HG02678 (cell line): ENCODE data around the gene SLC6A5.

Experiments used
- ATAC-seq: cut with Tn5 transposase; IDR thresholded peaks from one replicate; pipeline ENCODE4 v1.9.1; 2021; ENCODE audit warnings: mild to moderate bottlenecking, moderate library complexity; ENCODE audit not compliant: unreplicated experiment

SLC6A5 gene

GRCh38 chr11:20596205-20597153 lies 2.9 kb upstream of the SLC6A5 start:
- no peak for ATAC-seq

DNA sequence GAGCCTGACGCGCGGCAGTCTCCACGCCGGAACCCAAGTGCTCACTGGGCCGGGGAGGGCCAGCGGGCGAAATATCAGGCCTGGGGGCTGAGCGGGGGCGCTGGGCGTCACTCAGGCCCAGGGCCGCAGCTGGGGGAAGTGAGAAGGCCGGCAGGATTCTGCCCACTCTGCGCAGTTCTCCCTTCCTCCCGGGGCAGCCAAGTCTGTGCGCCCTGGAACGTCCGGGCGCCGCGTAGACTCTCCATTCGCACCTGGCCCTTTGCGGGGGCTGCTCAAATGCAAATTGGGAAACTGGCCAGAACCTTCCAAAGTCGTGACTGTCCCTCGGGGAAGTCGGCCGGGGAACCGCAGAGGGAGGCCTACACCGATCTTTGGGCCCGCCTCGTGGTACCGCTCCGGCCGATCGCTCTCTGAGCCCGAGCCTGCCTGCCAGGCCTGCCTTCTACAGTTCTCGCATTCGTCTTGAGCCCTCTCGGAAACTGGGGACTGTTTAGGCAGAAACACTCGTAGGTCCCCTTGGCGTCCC lies 2.2 kb upstream of the SLC6A5 start:
- ATAC-seq, result no peak

- no peak for ATAC-seq
Measured at GRCh38 chr11:20597680-20598484, 1.5 kb upstream of the SLC6A5 start.

GRCh38 chr11:20598492-20598891 lies 916 bp upstream of the SLC6A5 start:
- ATAC-seq, result no peak

GRCh38 chr11:20600020-20600346 lies 575 bp downstream of the SLC6A5 start:
- ATAC-seq, result no peak

- ATAC-seq, result no peak
Measured at GRCh38 chr11:20600551-20600950, 1.1 kb downstream of the SLC6A5 start.

- ATAC-seq, result no peak
Measured at GRCh38 chr11:20601221-20601914, 2.0 kb downstream of the SLC6A5 start.

DNA sequence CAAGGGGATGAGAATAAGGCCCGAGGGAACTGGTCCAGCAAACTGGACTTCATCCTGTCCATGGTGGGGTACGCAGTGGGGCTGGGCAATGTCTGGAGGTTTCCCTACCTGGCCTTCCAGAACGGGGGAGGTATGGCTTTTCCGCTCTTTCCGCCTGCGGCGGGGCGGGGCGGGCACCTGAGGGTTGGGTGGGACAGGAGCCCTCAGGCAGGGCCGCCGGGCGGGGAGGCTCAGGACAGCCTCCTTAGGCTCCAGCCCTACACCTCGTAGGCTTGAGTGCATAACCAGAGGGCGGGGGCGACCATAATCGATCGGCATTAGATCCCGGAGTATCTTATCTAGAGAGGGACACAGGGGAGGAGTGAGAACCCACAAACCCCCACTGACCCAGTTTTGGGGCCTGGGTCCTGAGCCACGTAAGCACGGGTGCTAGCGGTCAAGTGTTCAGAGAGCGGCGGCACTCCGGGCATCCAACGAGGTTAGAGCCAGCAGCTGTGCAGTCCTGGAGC lies 4.9 kb downstream of the SLC6A5 start:
- ATAC-seq, result no peak

DNA sequence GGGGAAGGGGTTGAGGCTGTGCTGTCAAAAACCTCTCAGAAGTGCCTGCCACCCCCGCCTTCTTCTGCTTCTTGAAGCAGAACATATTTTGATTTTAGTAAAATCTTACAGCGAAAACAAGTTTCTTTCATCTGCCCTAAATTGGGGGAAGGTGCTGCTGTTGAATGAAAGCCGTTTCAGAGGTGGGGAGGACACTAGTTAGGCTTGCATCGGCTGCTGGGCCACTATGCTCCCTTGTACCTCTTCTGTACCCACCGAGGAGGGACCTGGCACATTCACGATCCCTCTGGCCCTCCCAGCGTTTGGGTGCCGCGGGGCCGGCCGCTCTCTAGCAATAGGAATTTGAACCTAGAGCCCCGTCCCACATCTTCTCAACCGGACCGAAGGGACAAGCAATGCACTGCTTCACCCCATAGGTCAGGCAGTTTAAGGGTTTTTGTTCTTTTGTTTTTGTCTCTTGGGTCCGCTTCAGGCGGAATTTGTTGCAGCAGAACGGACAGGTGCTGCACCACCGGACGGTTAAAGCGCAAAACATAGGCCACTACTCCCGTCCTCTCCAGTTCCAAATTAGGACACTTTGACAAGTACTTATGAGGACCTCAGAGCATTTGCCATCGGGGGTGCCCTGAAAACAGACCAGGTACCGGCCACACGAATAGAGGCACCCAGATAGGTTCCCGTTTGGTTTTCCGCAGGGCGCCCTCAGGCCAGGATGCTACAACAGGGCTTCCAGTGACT lies 5.6 kb downstream of the SLC6A5 start:
- ATAC-seq, result no peak

GRCh38 chr11:20605602-20606091 lies 6.2 kb downstream of the SLC6A5 start:
- ATAC-seq, result no peak

- no peak for ATAC-seq
Measured at GRCh38 chr11:20608934-20609333, 9.5 kb downstream of the SLC6A5 start.

DNA sequence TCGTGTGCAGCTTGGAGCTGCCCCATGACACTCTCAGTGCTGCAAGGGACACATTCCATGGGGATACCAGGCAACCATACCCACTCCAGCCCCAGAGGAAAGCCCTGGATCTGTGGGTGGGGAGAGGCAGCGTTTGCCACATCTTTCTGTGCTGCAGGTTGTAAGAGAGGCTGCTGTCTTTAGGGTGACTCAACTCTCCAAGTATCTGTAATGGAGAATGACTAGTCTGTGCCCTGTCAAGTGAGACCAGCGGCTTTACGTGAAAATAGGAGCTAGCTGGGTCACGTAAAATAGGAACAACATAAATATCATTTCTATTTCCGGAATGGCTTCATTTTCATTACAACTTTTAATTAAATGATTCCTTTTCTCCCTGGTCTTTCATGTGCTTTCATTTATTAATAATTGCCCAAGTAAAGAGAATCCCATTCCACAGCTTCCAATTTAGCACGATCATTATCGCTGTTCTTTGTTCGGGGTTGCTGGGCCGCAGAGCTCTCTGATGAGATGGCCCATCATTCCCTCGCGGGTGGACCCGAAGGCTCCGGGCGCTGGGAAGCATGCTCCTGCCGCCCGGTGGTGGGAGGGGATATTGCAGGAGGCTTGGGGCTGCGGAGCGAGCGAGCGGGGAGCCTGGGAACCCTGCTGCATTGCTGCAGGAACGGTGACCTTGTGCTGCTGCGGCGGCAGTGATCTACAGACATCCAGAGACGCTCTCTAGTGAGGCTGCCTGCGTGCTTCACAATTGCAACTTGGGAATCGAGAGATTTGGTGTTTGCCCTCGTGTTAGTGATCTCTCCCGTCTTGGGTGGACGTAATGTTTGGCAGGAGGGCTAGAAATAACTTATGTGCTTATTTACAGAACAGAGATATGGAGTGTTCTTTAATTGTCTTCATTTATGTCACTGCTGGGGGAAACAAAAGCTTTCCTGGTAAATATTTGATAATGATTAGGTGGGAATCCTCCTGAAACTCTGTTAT lies 10.6 kb downstream of the SLC6A5 start:
- ATAC-seq, result peak; percentile 98

GRCh38 chr11:20610825-20611224 lies 11.4 kb downstream of the SLC6A5 start:
- no peak for ATAC-seq

GRCh38 chr11:20611445-20611844 lies 12.0 kb downstream of the SLC6A5 start:
- no peak for ATAC-seq

GRCh38 chr11:20611892-20612291 lies 12.5 kb downstream of the SLC6A5 start:
- ATAC-seq, result no peak

GRCh38 chr11:20612416-20612815 lies 13.0 kb downstream of the SLC6A5 start:
- no peak for ATAC-seq

GRCh38 chr11:20616920-20617319 lies 17.5 kb downstream of the SLC6A5 start:
- no peak for ATAC-seq

DNA sequence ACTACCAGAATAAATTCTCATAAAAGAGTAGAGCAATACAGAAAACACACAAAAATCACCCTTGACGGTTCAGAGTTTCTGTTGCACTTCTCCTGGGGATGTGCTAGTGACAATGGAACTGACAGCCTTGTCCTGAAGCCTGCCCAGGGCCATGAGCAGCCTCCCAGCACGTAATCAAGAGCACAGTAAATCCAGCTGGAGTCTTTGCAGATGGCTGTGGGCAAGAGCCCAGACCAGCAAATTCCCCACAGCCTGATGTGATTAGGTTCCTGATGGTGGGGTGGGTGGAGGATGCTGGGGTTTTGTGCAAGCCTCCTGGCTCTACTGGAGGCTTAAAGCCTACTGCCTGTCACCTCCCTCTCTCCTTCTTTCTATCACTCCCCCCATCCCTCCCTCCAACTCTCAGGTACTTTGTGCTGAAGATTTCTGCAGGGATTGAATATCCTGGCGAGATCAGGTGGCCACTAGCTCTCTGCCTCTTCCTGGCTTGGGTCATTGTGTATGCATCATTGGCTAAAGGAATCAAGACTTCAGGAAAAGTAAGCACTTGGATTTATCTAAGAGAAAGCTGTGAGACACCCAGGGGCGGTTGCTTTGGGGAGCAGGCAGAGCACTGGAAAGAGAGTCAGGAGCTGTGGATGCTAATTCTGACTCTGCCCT lies 18.1 kb downstream of the SLC6A5 start:
- ATAC-seq, result no peak
